Fibroblast of skin of right quadriceps (primary cell): Measurements from ENCODE around the gene PAX6.

Experiments
- DNase-seq: peaks from one replicate; pipeline ENCODE4 v3.0.0-alpha.2; 2013

PAX6 gene

DNA sequence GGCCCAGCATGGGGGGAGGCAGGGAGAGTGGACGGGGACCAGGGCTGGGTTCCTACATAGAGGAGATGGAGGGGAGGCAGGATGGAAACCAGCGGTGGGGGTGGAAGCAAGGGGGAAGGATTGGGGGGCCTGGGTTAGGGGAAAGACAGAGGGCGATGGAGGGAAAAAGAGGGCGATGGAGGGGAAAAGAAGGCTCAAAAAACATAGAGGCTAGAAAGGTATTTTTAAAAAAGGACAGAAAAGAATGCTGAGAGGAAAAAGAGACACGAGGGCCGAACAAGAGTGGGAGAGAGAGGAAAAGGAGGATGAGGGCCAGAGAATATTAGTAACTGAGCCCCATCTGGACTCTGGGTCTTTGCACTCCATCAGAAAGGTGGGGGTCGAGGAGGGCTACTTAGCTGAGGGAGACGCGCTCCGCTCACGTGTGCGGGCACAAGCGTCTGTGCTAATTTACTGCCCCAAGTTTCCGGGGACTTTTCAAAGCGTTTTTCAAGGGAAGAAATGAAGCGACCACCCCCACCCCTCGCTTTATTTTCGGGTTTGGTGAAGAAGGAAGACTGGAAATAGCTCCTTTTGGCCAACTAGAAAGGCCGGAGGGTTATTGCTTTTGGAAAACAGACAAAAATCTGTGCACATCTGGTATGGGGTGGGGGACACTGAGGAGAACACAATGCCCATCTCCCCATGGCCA, 14.5 kb downstream of the PAX6 start:
- DNase-seq: no peak

DNA sequence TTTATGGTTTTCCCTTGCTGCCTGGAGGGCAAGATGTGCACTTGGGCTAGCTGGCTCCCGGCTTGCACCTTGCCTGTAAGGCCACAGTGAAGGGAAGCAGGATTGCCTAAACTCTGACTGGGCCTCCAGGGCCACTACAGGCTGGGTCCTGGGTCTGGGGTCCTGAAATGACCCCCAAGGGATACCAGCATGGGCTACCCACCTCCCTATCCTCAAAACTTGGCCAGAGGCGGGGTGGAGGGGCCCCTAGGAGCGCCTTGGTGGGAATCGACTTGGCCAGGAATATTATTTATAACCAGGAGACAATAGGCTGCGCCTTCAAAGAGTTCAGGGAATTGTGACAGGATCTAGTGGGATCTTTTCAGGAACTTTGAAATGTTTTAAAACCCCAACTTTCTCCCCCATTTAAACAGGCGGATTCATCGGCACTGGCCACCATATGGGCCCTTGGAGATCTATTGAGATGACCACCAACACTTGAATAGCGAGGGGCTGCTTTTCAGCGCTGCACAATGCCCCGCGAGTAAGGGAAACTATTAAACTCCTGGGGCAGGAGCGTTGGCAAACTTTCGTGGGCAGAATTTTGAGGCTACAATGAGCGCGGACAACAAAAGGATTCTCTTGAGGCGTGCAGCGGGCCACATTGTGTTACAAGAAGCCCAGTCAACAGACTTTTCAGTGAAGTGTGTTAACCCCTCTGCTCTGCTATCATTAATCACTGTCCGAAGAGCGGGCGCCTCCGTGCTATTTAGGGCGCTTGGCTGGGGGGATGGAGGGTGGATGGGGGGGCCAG, 15.2 kb downstream of the PAX6 start:
- DNase-seq: no peak

- DNase-seq: no peak
Measured at GRCh38 chr11:31794548-31794947, 16.6 kb downstream of the PAX6 start.

GRCh38 chr11:31793264-31793663, 17.9 kb downstream of the PAX6 start:
- DNase-seq: no peak

- no peak for DNase-seq
Measured at GRCh38 chr11:31792456-31792855, 18.7 kb downstream of the PAX6 start.

DNA sequence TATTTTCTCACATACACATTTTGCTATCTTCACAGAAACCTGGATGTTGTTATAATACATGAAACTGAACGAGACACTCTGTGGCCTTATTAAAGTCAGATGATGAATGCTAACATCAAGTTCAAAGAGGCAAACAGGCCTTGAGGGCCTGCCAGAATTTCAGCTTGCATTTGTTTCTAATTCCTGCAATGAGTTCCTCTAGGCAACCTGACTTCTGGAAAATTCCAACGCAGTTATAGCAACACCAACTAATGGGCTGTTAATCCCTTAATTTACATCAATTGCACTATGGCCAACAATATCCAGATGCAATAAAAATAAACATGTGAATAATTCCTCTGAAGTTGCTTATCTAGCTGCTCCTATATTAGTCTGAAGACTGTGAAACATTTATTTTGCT, 19.1 kb downstream of the PAX6 start:
- DNase-seq: no peak

GRCh38 chr11:31790649-31791048, 20.5 kb downstream of the PAX6 start:
- DNase-seq: no peak

GRCh38 chr11:31788085-31788484, 23.0 kb downstream of the PAX6 start:
- no peak for DNase-seq

DNA sequence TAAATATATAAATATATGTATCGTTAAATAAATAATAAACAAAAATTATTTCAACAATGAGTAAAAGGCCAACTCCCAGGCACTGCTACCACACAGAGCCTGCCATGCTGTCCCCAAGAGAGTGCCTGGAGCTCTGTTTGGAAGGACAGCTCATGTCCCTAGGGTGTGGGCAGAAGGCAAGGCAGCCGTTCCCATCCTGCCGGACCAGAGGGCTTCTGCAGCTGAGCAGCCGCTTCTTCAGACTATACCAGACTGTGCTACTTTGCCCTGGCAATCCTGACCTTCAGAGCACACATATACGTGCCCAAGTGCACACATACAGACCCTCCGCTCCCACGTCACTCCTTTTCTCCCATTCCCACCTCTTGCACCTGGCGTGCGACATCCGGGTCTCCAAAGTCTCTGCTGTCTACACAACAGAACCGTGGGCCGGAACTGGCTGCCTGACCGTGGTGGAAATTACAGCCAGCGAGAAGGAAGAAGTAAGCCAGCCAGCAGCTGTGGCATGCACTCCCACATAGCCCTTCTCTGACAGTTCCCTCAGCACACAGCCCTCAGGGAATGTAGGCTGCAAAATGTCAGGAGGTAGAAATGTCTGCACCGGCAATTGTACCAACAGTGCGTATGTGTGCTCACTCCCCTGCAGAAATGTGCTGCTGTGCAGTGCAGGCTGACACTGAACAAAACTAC, 24.0 kb downstream of the PAX6 start:
- DNase-seq: no peak

DNA sequence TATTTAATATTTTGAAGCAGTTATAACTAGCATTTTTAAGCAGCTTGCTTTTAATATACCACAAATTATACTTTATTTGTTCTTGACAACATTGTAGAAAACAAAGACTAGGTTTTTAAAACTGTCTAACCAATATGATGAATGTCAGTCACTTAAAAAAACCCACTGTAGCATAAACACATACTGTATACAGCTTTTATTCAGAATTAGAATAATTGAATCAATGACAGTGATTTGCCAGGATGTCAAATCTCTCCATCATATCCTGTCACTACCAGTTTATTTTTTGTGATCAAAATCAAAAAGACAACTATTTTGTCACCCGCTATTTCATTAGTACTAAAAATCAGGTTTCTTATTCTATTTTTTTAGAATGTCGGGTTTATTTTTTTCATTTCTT, 26.5 kb downstream of the PAX6 start:
- DNase-seq: no peak

- no peak for DNase-seq
Measured at GRCh38 chr11:31783252-31783651, 27.9 kb downstream of the PAX6 start.

DNA sequence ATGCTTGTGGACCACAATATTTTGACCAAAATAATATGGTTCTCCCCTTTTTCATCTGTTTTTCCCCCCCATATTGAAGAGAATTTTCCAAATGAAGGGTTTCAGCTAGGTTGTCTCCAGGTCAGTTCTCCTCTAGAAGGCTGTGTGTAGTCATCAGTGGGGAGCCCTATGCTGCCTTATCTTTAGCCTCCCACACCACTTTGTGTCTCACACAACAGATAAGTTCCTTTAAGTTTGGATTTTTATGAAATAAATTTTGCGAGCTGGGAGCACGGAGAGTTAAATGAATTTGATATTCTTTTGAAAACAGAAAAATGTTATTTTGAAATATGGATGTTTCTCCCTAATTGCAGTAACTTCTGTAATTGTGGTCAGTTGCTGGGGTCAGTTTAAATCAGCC, 28.9 kb downstream of the PAX6 start:
- no peak for DNase-seq

DNA sequence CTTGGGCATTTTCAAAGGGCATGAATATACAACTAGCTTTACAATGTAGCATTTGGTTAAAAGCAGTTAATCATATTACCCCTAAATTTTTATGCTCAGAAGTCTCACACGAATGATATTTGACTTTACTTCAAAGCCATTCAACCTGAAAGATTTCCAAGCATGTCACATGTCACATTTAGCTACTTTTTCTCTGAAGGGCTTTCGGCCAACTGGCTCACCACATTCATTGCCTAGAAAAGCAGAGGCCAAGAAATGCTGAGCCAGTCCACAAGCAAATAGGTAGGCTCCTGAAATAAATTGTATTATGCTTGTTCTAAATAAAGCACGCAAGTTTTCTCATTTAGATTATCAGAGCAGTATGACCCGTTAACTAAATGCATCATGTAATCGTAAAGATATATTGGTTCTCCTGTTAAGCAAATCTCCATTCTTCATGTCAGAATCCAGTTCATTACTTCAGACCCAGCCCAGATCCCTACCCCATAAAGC, 30.6 kb downstream of the PAX6 start:
- no peak for DNase-seq

- no peak for DNase-seq
Measured at GRCh38 chr11:31780078-31780477, 31.0 kb downstream of the PAX6 start.

GRCh38 chr11:31779374-31779791, 31.7 kb downstream of the PAX6 start:
- DNase-seq: peak; percentile 84

GRCh38 chr11:31772412-31772811, 38.7 kb downstream of the PAX6 start:
- no peak for DNase-seq

- DNase-seq: no peak
Measured at GRCh38 chr11:31770011-31770700, 41.0 kb downstream of the PAX6 start.

DNA sequence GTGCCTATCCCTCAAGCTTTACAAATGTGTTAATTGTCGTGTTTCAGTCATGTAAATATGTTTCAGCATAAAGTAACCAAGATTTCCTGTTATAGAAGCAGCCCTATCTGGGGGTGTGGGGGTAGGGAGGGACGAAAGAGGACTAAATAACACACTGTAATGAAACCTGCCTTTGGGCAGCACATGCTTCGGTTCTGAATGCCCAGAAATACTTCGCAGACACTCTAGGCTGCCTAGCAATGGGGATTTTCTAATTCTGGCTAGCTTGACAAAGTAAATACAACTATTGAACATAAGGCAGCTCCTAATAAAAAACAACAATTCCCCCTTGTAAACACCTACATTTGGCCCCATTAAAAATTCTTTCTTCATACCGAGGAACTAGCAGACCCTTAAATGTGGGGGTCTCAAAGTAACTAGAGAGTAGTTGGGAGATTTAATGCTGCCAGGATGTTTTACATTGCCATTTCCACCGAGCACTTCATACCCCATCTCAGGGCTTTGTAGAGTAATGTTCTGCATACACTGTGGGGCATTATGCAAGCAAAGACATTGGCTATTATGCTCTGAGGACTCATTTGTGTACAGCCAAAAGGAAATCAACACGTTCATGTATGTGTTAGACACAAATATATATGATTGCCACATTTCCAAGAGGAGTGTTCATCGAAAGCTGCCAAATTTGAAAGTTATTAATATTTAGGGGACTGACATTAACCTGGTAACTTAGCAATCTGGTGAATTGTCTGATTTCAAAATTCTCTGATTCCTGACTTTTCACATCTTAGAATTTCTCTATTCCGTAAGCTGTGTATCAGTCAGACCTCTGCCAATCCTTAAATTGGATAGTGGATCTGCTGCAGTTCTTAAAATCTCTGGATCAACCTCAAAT, 42.1 kb downstream of the PAX6 start:
- no peak for DNase-seq

GRCh38 chr11:31767685-31768084, 43.4 kb downstream of the PAX6 start:
- DNase-seq: no peak

DNA sequence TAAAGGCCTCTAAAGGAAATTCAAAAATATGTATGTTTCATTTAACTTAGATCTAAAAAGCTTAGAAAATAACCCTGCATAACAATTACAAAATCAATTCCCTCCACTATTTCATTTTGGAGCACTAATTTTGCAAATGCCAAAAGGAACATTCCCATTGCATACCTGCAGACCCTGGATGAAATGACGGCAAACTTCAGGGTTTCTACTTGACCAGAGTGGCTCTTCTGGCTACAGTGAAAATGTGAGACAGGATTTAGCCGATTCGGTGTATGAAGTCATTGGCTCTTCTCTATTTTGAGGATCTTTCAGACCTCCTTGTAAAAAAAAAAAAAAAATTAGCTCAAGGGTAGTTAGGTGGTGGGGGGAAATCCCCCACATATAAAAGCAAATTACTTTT, 44.1 kb downstream of the PAX6 start:
- DNase-seq: no peak

- peak; percentile 2 for DNase-seq
Measured at GRCh38 chr11:31764766-31765165, 46.4 kb downstream of the PAX6 start.

GRCh38 chr11:31764261-31764660, 46.9 kb downstream of the PAX6 start:
- DNase-seq: no peak
